ENCODE data around the gene IPMK.
A peak's percentile ranks its signal among the peaks of the same experiment; 100 is the strongest.

The IPMK gene

DNA sequence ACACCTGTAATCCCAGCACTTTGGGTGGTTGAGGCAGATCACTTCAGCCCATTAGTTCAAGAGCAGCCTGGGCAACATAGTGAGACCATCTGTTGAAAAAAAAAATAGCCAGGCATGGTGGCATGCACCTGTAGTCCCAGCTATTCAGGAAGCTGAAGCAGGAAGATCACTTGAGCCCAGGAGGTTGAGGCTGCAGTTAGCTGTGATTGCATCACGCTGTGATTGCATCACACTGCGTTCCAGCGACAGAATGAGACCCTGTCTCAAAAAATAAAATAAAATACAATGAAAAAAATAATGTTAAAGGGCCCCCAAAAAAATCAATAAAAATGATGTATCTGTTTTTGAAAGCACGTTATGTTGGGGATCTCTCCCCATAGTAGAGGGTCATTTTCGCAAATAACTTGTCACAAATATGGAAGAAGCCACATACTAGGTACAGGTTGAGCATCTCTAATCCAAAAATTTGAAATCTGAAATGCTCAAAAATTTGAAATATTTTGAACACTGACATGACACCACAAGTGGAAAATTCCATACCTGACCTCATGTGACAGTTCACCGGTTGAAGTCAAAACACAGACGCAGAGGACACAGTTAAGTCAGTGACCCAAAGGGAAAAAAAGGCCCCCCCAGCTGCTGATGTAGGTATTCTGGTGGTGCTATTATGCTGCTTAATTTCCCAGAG is 10.7 kb upstream of the IPMK start (continued):
- no peak for TF ChIP-seq CSRNP3 (CRISPR knock-in tag; IDR thresholded peaks at IDR 0.05)

GRCh38 chr10:58275908-58276307 is 8.2 kb upstream of the IPMK start:
- peak; percentile 47 for ATAC-seq

GRCh38 chr10:58275261-58275660 is 7.6 kb upstream of the IPMK start:
- TF ChIP-seq ZFP3 (CRISPR knock-in tag; IDR thresholded peaks at IDR 0.05) (no peak), ZFP30 (CRISPR knock-in tag; IDR thresholded peaks at IDR 0.05) (no peak), PATZ1 (CRISPR knock-in tag; IDR thresholded peaks at IDR 0.05; ENCODE audit: borderline replicate concordance) (no peak), ISL1 (CRISPR knock-in tag; IDR thresholded peaks at IDR 0.05) (no peak), TOX (CRISPR knock-in tag; IDR thresholded peaks at IDR 0.05; ENCODE audit: borderline replicate concordance) (no peak)
- no peak for ATAC-seq

More at GRCh38 chr10:58275908-58276307, 8.2 kb upstream of the IPMK start:
- TF ChIP-seq ZFP3 (CRISPR knock-in tag; IDR thresholded peaks at IDR 0.05), result no peak

DNA sequence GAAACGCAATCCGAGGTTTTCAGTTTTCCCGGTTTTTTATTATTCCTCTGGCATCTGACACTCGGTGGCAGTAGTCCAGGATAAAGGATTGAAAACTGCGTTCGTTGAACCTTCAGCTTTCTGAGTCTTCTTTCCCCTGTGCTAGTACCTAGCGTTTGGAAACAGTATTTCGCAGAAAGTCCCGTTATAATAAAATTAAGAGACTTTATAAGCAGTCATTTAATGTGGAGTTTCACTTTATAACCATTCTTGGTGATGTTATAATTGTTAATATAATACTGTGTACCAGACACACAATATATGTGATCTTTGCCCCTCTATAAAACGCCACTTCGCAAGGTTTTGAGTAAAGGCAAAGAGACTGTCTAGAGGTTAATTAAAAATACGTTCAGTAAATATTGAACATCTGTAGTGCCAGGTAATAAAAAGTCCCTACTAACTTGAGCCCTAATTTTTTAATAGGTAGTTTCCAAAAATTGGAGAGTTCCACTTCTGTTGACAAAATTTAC is 2.1 kb upstream of the IPMK start:
- ATAC-seq, result no peak
- no peak for TF ChIP-seq RARB (CRISPR knock-in tag; IDR thresholded peaks at IDR 0.05)
- no peak for TF ChIP-seq ISL1 (CRISPR knock-in tag; IDR thresholded peaks at IDR 0.05)
- TF ChIP-seq TCF4 (CRISPR knock-in tag; IDR thresholded peaks at IDR 0.05; ENCODE audit: borderline replicate concordance), result no peak
- no peak for TF ChIP-seq ZFP30 (CRISPR knock-in tag; IDR thresholded peaks at IDR 0.05)
- no peak for TF ChIP-seq TSHZ2 (CRISPR knock-in tag; IDR thresholded peaks at IDR 0.05)
- TF ChIP-seq ZC3H10 (CRISPR knock-in tag; IDR thresholded peaks at IDR 0.05), result no peak
- TF ChIP-seq BACH2 (CRISPR knock-in tag; IDR thresholded peaks at IDR 0.05; ENCODE audit: borderline replicate concordance), result no peak
- no peak for TF ChIP-seq ESRRG (CRISPR knock-in tag; IDR thresholded peaks at IDR 0.05)
- TF ChIP-seq SNAI2 (CRISPR knock-in tag; IDR thresholded peaks at IDR 0.05), result no peak
- TF ChIP-seq ZNF8 (CRISPR knock-in tag; IDR thresholded peaks at IDR 0.05), result no peak
- TF ChIP-seq ZFP3 (CRISPR knock-in tag; IDR thresholded peaks at IDR 0.05), result no peak
- TF ChIP-seq, protein P1, sequence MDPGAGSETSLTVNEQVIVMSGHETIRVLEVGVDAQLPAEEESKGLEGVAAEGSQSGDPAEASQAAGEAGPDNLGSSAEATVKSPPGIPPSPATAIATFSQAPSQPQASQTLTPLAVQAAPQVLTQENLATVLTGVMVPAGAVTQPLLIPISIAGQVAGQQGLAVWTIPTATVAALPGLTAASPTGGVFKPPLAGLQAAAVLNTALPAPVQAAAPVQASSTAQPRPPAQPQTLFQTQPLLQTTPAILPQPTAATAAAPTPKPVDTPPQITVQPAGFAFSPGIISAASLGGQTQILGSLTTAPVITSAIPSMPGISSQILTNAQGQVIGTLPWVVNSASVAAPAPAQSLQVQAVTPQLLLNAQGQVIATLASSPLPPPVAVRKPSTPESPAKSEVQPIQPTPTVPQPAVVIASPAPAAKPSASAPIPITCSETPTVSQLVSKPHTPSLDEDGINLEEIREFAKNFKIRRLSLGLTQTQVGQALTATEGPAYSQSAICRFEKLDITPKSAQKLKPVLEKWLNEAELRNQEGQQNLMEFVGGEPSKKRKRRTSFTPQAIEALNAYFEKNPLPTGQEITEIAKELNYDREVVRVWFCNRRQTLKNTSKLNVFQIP (CRISPR knock-in tag; IDR thresholded peaks at IDR 0.05; ENCODE audit: borderline replicate concordance, low read depth), result no peak
- TF ChIP-seq ARNTL (CRISPR knock-in tag; IDR thresholded peaks at IDR 0.05; ENCODE audit: borderline replicate concordance, low read depth), result no peak
- TF ChIP-seq PPARA (CRISPR knock-in tag; IDR thresholded peaks at IDR 0.05; ENCODE audit: borderline replicate concordance), result no peak
